GM21825 (cell line): ENCODE data around the gene OR5D14.

Experiments used
- ATAC-seq: cut with Tn5 transposase; IDR thresholded peaks from one replicate; pipeline ENCODE4 v1.9.1; 2021; ENCODE audit warnings: mild to moderate bottlenecking, moderate library complexity; ENCODE audit not compliant: unreplicated experiment

Gene OR5D14

GRCh38 chr11:55795256-55795655 is at the start of gene OR5D14:
TSS of gene OR5D14 (plus strand) at chr11:55795556. CDS start at chr11:55795556, 0 bp downstream.
- ATAC-seq, result no peak

GRCh38 chr11:55773138-55773537 is 22.2 kb upstream of the OR5D14 start, which contains the start of gene OR5D13:
TSS of gene OR5D13 (plus strand) at chr11:55773438. CDS start at chr11:55773438, 0 bp downstream.
- ATAC-seq, result no peak

GRCh38 chr11:55791606-55792005 is 3.8 kb upstream of the OR5D14 start:
- ATAC-seq, result no peak

GRCh38 chr11:55793321-55793720 is 2.0 kb upstream of the OR5D14 start:
- no peak for ATAC-seq

GRCh38 chr11:55806248-55806647 is 10.9 kb downstream of the OR5D14 start:
- ATAC-seq, result no peak

GRCh38 chr11:55811067-55811466 is 15.7 kb downstream of the OR5D14 start, which contains the start of gene OR5L1:
TSS of gene OR5L1 (plus strand) at chr11:55811367. CDS start at chr11:55811467, 100 bp downstream.
- ATAC-seq, result no peak

- no peak for ATAC-seq
Observed at GRCh38 chr11:55819330-55819729, 24.0 kb downstream of the OR5D14 start, which contains the start of gene OR5D18. TSS of gene OR5D18 (plus strand) at chr11:55819630. CDS start at chr11:55819630, 0 bp downstream.

- ATAC-seq, result no peak
Observed at GRCh38 chr11:55826919-55827318, 31.6 kb downstream of the OR5D14 start, which contains the start of gene OR5L2. TSS of gene OR5L2 (plus strand) at chr11:55827219. CDS start at chr11:55827219, 0 bp downstream.

GRCh38 chr11:55838452-55838851 is 43.1 kb downstream of the OR5D14 start, which contains the start of gene OR5D16:
TSS of gene OR5D16 (plus strand) at chr11:55838752. CDS start at chr11:55838752, 0 bp downstream.
- ATAC-seq, result no peak
